Mesendoderm (in vitro differentiated cells): ENCODE measurements around the gene CLIP3.

Source experiments
- DNase-seq: peaks from one replicate; pipeline ENCODE4 v3.0.0; 2013
- H2AK5ac ChIP-seq: 2 replicates; pipeline ENCODE4 v1.6.1; 2013; ENCODE audit warnings: low read length, inconsistent platforms
- H2BK120ac ChIP-seq: 2 replicates; pipeline ENCODE4 v1.6.1; 2013; ENCODE audit warnings: low read depth, mild to moderate bottlenecking, low read length, moderate library complexity, mixed read lengths
- H2BK15ac ChIP-seq: replicated peaks from 2 replicates; pipeline ENCODE4 v1.6.1; 2013; ENCODE audit warnings: low read depth, mild to moderate bottlenecking, moderate library complexity
- H2BK5ac ChIP-seq: 2 replicates; pipeline ENCODE4 v1.6.1; 2013; ENCODE audit warnings: low read length, inconsistent platforms
- H3K18ac ChIP-seq: 2 replicates; pipeline ENCODE4 v1.6.1; 2013; ENCODE audit warnings: mild to moderate bottlenecking, low read length, mixed read lengths
- H3K23ac ChIP-seq: one replicate; pipeline ENCODE4 v1.6.1; 2013; ENCODE audit warnings: low read length
- H3K27ac ChIP-seq: 2 replicates; pipeline ENCODE4 v1.5.1; 2013; ENCODE audit warnings: low read depth, mild to moderate bottlenecking, inconsistent platforms, low read length, moderate library complexity
- H3K27me3 ChIP-seq: 2 replicates; pipeline ENCODE4 v1.6.1; 2013; ENCODE audit warnings: low read length, control low read depth, mild to moderate bottlenecking, inconsistent platforms; ENCODE audit not compliant: insufficient read depth, poor library complexity
- H3K36me3 ChIP-seq: 2 replicates; pipeline ENCODE4 v1.6.1; 2013; ENCODE audit warnings: low read length, inconsistent platforms; ENCODE audit not compliant: control insufficient read depth, insufficient read depth
- H3K4ac ChIP-seq: one replicate; pipeline ENCODE4 v1.6.1; 2013; ENCODE audit warnings: low read depth, mild to moderate bottlenecking, low read length, moderate library complexity
- H3K4me1 ChIP-seq: 2 replicates; pipeline ENCODE4 v1.6.1; 2013; ENCODE audit warnings: low read depth, low read length, inconsistent platforms; ENCODE audit not compliant: control insufficient read depth
- H3K4me2 ChIP-seq: 2 replicates; pipeline ENCODE4 v1.6.1; 2013; ENCODE audit warnings: low read length
- H3K4me3 ChIP-seq: 2 replicates; pipeline ENCODE4 v1.5.1; 2013; ENCODE audit warnings: mild to moderate bottlenecking, low read length
- H3K56ac ChIP-seq: one replicate; pipeline ENCODE4 v1.6.1; 2013; ENCODE audit warnings: low read length
- H3K79me1 ChIP-seq: 2 replicates; pipeline ENCODE4 v1.6.1; 2013; ENCODE audit warnings: low read length, inconsistent platforms
- H3K79me2 ChIP-seq: 2 replicates; pipeline ENCODE4 v1.6.1; 2013; ENCODE audit warnings: mild to moderate bottlenecking, low read length; ENCODE audit not compliant: control insufficient read depth, insufficient read depth
- H3K9ac ChIP-seq: 2 replicates; pipeline ENCODE4 v1.6.1; 2013; ENCODE audit warnings: low read length, inconsistent platforms
- H4K5ac ChIP-seq: one replicate; pipeline ENCODE4 v1.6.1; 2013; ENCODE audit warnings: low read length
- H4K8ac ChIP-seq: one replicate; pipeline ENCODE4 v1.6.1; 2013; ENCODE audit warnings: low read depth, mild to moderate bottlenecking, control low read depth, low read length, moderate library complexity
- WGBS: extraction: QIAGEN DNeasy Blood & Tissue Kit; methylation state at CpG from one replicate; pipeline ENCODE4 v1.1.7; 2013; ENCODE audit warnings: low lambda C conversion rate, missing lambda C conversion rate; ENCODE audit not compliant: insufficient coverage; ENCODE audit errors: extremely low coverage; 5-methylcytosine and 5-hydroxymethylcytosine counted together

CLIP3 gene

GRCh38 chr19:35975608-35976214, 57.0 kb downstream of the CLIP3 start:
- H3K4ac ChIP-seq: no peak overlapping the region
- no CpG with 5 or more reads among the region's 5 CpGs for WGBS
- no peak overlapping the region for H2BK120ac ChIP-seq
- no peak overlapping the region for H3K23ac ChIP-seq
- H3K4me2 ChIP-seq: no peak overlapping the region
- no peak overlapping the region for H3K9ac ChIP-seq
- H3K36me3 ChIP-seq: no peaks in the 10 kb centered on the region
- no peaks in the 10 kb centered on the region for H3K4me1 ChIP-seq
- H4K5ac ChIP-seq: no peak overlapping the region
- no peak overlapping the region for H3K27ac ChIP-seq
- H3K56ac ChIP-seq: no peak overlapping the region
- no peaks in the 10 kb centered on the region for H3K79me1 ChIP-seq
- no peak overlapping the region for H3K18ac ChIP-seq
- H3K79me2 ChIP-seq: no peaks in the 10 kb centered on the region
- no peaks in the 10 kb centered on the region for H3K27me3 ChIP-seq
- peak; percentile 51 for DNase-seq
- no peak overlapping the region for H3K4me3 ChIP-seq
- no peak overlapping the region for H2AK5ac ChIP-seq
- H2BK15ac ChIP-seq: no peak overlapping the region
- no peak overlapping the region for H4K8ac ChIP-seq
- no peak overlapping the region for H2BK5ac ChIP-seq

GRCh38 chr19:35973487-35973886, 59.2 kb downstream of the CLIP3 start:
- Histone ChIP-seq H3K4me3 (no peak overlapping the region), H3K79me2 (no peaks in the 10 kb centered on the region), H3K4me2 (no peak overlapping the region), H3K4ac (no peak overlapping the region), H2BK15ac (no peak overlapping the region), H4K5ac (no peak overlapping the region), H3K27ac (no peak overlapping the region), H4K8ac (no peak overlapping the region), H2AK5ac (no peak overlapping the region), H3K9ac (no peak overlapping the region), H2BK5ac (no peak overlapping the region), H3K36me3 (no peaks in the 10 kb centered on the region), H2BK120ac (no peak overlapping the region), H3K18ac (no peak overlapping the region), H3K4me1 (no peaks in the 10 kb centered on the region), H3K79me1 (no peaks in the 10 kb centered on the region), H3K27me3 (no peaks in the 10 kb centered on the region), H3K56ac (no peak overlapping the region), H3K23ac (no peak overlapping the region)
- WGBS: no CpG with 5 or more reads among the region's 8 CpGs
- DNase-seq: no peak

- no peak overlapping the region for H3K9ac ChIP-seq
Observed at GRCh38 chr19:35966771-35967170, 65.9 kb downstream of the CLIP3 start.

More at GRCh38 chr19:35966771-35967170, 65.9 kb downstream of the CLIP3 start:
- Histone ChIP-seq H4K8ac (no peak overlapping the region), H3K79me2 (no peaks in the 10 kb centered on the region), H2BK15ac (no peak overlapping the region), H2BK5ac (no peak overlapping the region), H3K4me3 (no peak overlapping the region), H3K79me1 (no peaks in the 10 kb centered on the region), H4K5ac (no peak overlapping the region), H3K36me3 (no peaks in the 10 kb centered on the region), H3K4ac (no peak overlapping the region), H3K4me1 (no peaks in the 10 kb centered on the region), H2BK120ac (no peak overlapping the region), H2AK5ac (no peak overlapping the region), H3K27ac (no peak overlapping the region), H3K4me2 (no peak overlapping the region), H3K27me3 (no peaks in the 10 kb centered on the region), H3K23ac (no peak overlapping the region), H3K56ac (no peak overlapping the region), H3K18ac (no peak overlapping the region)
- no peak for DNase-seq
- no CpG with 5 or more reads among the region's 3 CpGs for WGBS
